Measurements from ENCODE around the gene USP22. TPM values are rescaled to one million over a fixed set of nuclear protein-coding genes. Genes with fewer than 3 reads are reported as not detected.

Gene USP22
- total RNA-seq, 4 donors from 2014 or later = 87.4 to 128 (median 96.3) TPM

DNA sequence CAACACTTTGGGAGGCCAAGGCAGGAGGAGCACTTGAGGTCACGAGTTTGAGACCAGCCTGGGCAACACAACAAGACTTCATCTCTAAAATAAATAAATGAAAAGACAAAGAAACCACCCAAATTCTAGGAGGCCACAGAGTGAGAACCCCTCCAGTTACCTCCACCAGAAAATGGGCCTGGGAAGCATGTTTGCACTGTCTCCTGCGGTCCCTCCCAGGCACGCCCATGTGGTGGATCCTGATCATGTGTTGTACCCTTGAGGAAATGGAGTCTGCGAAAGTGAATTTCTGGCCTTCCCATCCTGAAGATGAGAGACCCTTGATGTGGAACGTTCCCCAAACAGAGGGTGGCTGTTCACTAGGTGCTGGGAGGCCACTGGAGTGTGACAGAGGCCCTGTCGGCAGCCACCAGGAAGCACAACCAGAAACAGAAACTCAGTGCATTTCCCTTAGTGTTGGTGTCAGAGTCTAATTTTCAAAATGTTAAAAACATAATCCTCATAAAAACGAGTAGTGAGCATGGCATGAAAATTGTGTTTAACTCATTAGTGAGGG is 19.2 kb upstream of the USP22 start:
- TF ChIP-seq, protein P1, sequence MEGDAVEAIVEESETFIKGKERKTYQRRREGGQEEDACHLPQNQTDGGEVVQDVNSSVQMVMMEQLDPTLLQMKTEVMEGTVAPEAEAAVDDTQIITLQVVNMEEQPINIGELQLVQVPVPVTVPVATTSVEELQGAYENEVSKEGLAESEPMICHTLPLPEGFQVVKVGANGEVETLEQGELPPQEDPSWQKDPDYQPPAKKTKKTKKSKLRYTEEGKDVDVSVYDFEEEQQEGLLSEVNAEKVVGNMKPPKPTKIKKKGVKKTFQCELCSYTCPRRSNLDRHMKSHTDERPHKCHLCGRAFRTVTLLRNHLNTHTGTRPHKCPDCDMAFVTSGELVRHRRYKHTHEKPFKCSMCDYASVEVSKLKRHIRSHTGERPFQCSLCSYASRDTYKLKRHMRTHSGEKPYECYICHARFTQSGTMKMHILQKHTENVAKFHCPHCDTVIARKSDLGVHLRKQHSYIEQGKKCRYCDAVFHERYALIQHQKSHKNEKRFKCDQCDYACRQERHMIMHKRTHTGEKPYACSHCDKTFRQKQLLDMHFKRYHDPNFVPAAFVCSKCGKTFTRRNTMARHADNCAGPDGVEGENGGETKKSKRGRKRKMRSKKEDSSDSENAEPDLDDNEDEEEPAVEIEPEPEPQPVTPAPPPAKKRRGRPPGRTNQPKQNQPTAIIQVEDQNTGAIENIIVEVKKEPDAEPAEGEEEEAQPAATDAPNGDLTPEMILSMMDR (IDR thresholded peaks at IDR 0.05; ENCODE audit: low read depth) = no peak

DNA sequence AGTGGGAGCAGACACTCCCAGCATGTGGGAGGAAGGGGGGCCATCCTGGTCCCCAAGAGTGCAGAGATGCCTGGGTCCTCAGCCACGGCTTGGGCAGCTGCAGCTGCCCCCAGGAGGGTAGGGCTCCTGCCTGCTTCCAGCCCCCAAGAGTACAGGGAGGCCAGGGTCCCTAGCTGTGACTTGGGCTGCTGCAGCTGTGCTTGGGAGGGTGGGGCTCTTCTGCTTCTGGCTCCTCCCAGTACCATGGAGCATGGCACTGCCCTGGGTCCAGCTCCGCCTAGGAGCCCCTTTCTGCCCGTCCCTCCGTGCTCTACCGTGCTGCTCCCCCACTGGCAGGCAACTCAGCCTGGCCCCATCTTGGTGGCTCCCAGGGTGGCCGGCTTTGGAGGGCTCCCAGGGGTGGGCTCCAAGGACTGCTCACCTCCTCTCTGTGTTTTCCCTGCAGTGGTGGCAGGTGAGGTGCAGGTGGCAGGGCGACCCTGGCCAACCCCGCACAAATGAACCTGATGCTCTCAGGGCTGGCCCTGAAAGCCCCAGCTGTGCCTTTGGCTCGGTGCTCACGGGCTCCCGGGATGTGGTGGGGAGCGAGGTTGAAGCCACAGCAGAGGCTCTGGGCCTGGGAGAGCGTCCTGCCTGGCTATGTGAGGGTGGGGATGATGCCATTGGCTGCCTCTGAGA is 18.5 kb upstream of the USP22 start:
- TF ChIP-seq, protein P1 (IDR thresholded peaks at IDR 0.05; ENCODE audit: low read depth) = no peak

DNA sequence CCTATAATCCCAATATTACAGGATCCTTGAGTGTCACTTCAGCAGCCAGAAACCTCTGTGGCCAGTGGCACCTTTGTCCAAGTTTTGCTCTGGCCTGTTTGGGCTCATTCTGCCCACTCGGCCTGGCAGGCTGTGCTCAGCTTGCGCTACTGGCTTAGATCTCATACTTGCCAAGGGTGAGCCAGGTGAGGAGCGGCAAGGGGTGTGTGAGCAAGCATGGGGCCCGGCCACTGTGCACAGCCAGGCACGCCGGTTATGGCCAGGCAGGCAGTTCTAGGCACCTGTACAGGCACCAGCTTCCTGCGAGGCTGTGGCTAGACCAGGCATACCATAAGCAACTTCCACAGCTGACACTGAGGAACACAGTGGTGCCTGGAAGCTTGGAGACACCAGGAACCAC is 16.9 kb upstream of the USP22 start:
- TF ChIP-seq, protein P1 (IDR thresholded peaks at IDR 0.05; ENCODE audit: low read depth) = no peak

DNA sequence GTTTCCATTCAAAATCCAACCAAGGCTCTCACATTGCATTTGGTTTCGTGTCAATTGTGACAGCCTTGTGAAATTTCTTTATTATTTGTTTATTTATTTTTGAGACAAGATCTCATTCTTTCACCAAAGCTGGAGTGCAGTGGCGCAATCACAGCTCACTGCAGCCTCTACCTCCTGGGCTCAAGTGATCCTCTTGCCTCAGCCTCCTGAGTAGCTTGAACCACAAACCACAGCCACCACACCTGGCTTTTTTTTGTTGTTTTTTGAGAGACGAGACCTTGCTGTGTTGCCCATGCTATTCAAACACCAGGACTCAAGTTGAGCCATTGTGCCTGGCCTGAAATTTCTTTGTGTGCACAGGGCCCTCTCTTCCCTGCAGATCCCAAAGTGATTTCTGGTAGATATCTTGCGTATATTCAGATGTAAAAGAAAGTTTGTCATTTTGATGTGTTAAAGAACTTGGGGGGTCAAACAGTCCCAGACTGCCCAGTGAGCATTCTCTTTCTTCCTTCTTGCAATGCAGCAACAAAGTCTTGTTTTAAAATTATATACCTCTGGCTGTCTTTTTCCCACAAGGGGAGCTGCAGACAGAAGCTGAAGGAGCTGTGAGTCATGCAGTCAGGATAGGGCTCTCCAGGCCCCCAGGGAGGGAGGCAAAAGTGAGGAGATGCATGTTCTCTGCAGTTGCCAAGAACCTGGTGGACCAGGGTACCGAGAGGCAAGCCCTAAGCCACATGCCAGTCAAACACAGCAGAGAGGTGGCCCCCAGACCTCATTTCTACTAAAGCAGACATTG is 15.5 kb upstream of the USP22 start:
- TF ChIP-seq, protein P1 (IDR thresholded peaks at IDR 0.05; ENCODE audit: low read depth) = no peak

DNA sequence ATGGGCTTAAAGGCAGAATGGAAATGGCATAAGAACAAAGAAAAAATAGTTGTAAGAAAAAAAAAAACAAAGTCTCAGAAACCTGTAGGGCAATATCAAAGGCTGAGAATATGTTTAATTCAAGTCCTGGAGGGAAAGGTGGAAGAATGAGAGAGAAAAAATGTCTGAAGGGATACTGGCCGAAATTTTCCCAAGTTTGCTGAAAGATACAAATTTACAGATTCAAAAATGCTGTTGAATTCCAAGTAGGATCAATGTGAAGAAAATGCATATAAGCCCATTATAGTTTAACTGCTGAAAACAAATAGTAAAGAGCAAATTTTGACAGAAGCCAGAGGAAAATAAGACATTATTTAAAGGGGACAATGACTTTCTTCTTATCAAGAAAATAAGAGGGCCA is 6.6 kb upstream of the USP22 start:
- TF ChIP-seq, protein P1 (IDR thresholded peaks at IDR 0.05; ENCODE audit: low read depth) = no peak

DNA sequence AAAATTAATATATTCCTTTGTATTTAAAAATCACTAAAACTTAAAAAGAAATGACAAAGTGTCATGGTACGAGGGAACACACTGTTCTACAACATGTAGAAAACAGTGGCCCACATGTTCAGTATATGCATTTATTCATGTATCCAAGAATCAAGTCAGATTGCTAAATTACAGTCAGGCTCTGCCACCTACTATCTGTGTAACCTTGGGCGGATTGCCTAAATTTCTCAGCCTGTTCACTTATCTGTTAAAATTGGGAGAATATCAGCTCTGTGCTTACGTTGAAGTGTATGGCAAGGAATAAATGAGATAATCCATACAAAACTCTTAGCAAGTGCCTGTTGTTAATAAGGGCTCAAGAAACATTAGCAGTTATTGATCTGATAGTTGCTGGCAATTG is 3.4 kb upstream of the USP22 start:
- TF ChIP-seq, protein P1 (IDR thresholded peaks at IDR 0.05; ENCODE audit: low read depth) = no peak

DNA sequence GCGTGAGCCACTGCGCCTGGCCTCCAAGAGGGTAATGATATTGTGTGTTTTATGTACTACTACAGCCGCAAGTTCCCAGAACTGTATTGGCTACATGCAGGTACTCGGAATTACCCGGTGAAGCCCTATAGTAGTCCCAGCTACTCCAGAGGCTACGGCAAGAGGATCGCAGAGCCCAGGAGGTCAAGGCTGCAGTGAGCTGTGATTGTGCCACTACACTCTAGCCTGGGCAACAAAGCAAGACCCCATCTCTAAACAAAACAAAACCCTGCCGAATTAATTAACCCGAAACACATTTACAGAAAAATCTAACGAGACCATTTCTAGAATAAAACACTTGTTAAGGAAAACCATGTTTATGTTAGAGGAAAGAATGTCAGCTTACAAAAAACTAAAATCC is 2.2 kb upstream of the USP22 start:
- TF ChIP-seq, protein P1 (IDR thresholded peaks at IDR 0.05; ENCODE audit: low read depth) = no peak

Data from subcutaneous adipose tissue (tissue), 4 donors.